HG03064 (cell line): ENCODE measurements around the gene UBE2K.
A peak's percentile ranks its signal among the peaks of the same experiment; 100 is the strongest.
"Not testable (repeated sequence)": the region's sequence is repeated elsewhere in the genome, so short reads cannot be mapped to it uniquely, and the experiment has no call there.

ENCODE experiments used
- ATAC-seq: cut with Tn5 transposase; IDR thresholded peaks from one replicate; pipeline ENCODE4 v1.9.1; 2021; ENCODE audit warnings: low read depth; ENCODE audit not compliant: unreplicated experiment

UBE2K gene

GRCh38 chr4:39697740-39698423 lies at the start of gene UBE2K:
Gene UBE2K, plus strand, starts transcription at chr4:39698136. Its CDS starts 192 bp downstream, at chr4:39698328.
- peak; percentile 68 for ATAC-seq

- no peak for ATAC-seq
Measured at GRCh38 chr4:39648213-39648612, 49.7 kb upstream of the UBE2K start.

- no peak for ATAC-seq
Measured at GRCh38 chr4:39648827-39649558, 48.9 kb upstream of the UBE2K start.

GRCh38 chr4:39649639-39650265 lies 48.2 kb upstream of the UBE2K start:
- no peak for ATAC-seq

GRCh38 chr4:39651586-39651985 lies 46.4 kb upstream of the UBE2K start:
- not testable (repeated sequence) for ATAC-seq

- no peak for ATAC-seq
Measured at GRCh38 chr4:39655211-39655610, 42.7 kb upstream of the UBE2K start.

GRCh38 chr4:39655876-39656275 lies 42.1 kb upstream of the UBE2K start:
- ATAC-seq, result no peak

- not testable (repeated sequence) for ATAC-seq
Measured at GRCh38 chr4:39656638-39657037, 41.3 kb upstream of the UBE2K start.

GRCh38 chr4:39657465-39657864 lies 40.5 kb upstream of the UBE2K start:
- peak; percentile 72 for ATAC-seq

GRCh38 chr4:39658756-39659155 lies 39.2 kb upstream of the UBE2K start:
- ATAC-seq, result no peak

GRCh38 chr4:39660045-39660444 lies 37.9 kb upstream of the UBE2K start:
- no peak for ATAC-seq

- ATAC-seq, result no peak
Measured at GRCh38 chr4:39660757-39661156, 37.2 kb upstream of the UBE2K start.

- no peak for ATAC-seq
Measured at GRCh38 chr4:39662683-39663082, 35.3 kb upstream of the UBE2K start.

- ATAC-seq, result no peak
Measured at GRCh38 chr4:39664828-39665731, 32.9 kb upstream of the UBE2K start.

- no peak for ATAC-seq
Measured at GRCh38 chr4:39667706-39668105, 30.2 kb upstream of the UBE2K start.

- no peak for ATAC-seq
Measured at GRCh38 chr4:39668887-39669286, 29.0 kb upstream of the UBE2K start.

GRCh38 chr4:39670296-39670695 lies 27.6 kb upstream of the UBE2K start:
- ATAC-seq, result not testable (repeated sequence)

- not testable (repeated sequence) for ATAC-seq
Measured at GRCh38 chr4:39675681-39676080, 22.3 kb upstream of the UBE2K start.

- not testable (repeated sequence) for ATAC-seq
Measured at GRCh38 chr4:39681003-39681402, 16.9 kb upstream of the UBE2K start.

- ATAC-seq, result peak; percentile 67
Measured at GRCh38 chr4:39682138-39682537, 15.8 kb upstream of the UBE2K start.

- ATAC-seq, result no peak
Measured at GRCh38 chr4:39685990-39686389, 11.9 kb upstream of the UBE2K start.
